Measurements from ENCODE around the gene CD38.

- TF ChIP-seq CTCF (IDR thresholded peaks at IDR 0.05; ENCODE audit: poor library complexity) (no peak), EZH2 (IDR thresholded peaks at IDR 0.05; ENCODE audit: borderline replicate concordance) (no peak)
These were observed 58.2 kb downstream of the CD38 start for GRCh38 chr4:15836362-15836761.
